H1 (cell line): ENCODE measurements around the gene PDE8A. TPM values are rescaled to one million over a fixed set of nuclear protein-coding genes. Genes with fewer than 3 reads are reported as not detected.

ENCODE experiments used
- EZH2 ChIP-seq: fragments of 200-600 bp; sonication (generic); IDR thresholded peaks from 2 replicates; pipeline ENCODE4 v1.7.1; 2012; ENCODE audit warnings: low read depth, mild to moderate bottlenecking, moderate library complexity, low read length, inconsistent platforms; ENCODE audit not compliant: severe bottlenecking
- POLR2A ChIP-seq, 2 experiments: IDR thresholded peaks; 1 replicate in 1 of 2; 2 replicates in 1 of 2; pipeline ENCODE4 v1.6.1; 2011; ENCODE audit warnings: low read depth in 2 of 2, low read length in 2 of 2, mild to moderate bottlenecking in 2 of 2; ENCODE audit errors: control extremely low read depth in 1 of 2
- RFX5 ChIP-seq: IDR thresholded peaks from 2 replicates; pipeline ENCODE4 v1.6.1; 2011; ENCODE audit warnings: low read depth, low read length, improper control_type of control experiment, borderline replicate concordance
- TAF7 ChIP-seq: optimal IDR thresholded peaks from 2 replicates; pipeline ENCODE3; 2011; ENCODE audit warnings: low read depth, mild to moderate bottlenecking, inconsistent platforms, low read length, moderate library complexity, borderline replicate concordance
- YY1 ChIP-seq: IDR thresholded peaks from 2 replicates; pipeline ENCODE4 v1.6.1; 2011; ENCODE audit warnings: low read depth, mild to moderate bottlenecking, low read length
- ZNF274 ChIP-seq: IDR thresholded peaks from 2 replicates; pipeline ENCODE4 v1.7.0; 2012; ENCODE audit warnings: low read length, borderline replicate concordance; ENCODE audit errors: extremely low read depth
- polyA plus RNA-seq, 7 experiments: library from polyadenylated mRNA; depleted of rRNA in 3 of 7; stranded (reverse) in 5 of 7; unstranded in 2 of 7; fragments of >200 nt in 5 of 7; fragments of 200-250 nt in 2 of 7; gene quantifications; 1 replicate in 5 of 7; 2 replicates in 1 of 7; 4 replicates in 1 of 7; pipeline versions ENCODE4 v1.2.1 to v1.2.3, GENCODE V29; 2011 to 2013; ENCODE audit warnings: missing spikeins in 2 of 7, mixed read lengths in 2 of 7
- total RNA-seq: library from RNA; stranded (reverse); fragmentation: NEBNext Ultra II Directional; extraction: Animal tissue kit (Norgen Biotek cat#: 25700); gene quantifications from 2 replicates; pipeline ENCODE4 v1.2.1, GENCODE V29; 2021
- TF ChIP-seq, protein P1 (sequence below): fragments of 300-600 bp; sonication (generic); IDR thresholded peaks from 2 replicates; pipeline ENCODE4 v1.7.1; 2012; ENCODE audit warnings: low read length, moderate library complexity, mild to moderate bottlenecking, inconsistent platforms; ENCODE audit not compliant: insufficient replicate concordance
- TF ChIP-seq, protein P2 (sequence below): IDR thresholded peaks from 2 replicates; pipeline ENCODE4 v1.6.1; 2011; ENCODE audit warnings: low read depth, mild to moderate bottlenecking, low read length; ENCODE audit not compliant: insufficient read depth

Gene PDE8A
- total and polyA plus RNA-seq, 2 of the 8 experiments (the other 6 are each of a cell fraction or from before 2014, with no cell fraction given), result 6.9 to 7.8 TPM

- TF ChIP-seq, protein P1, sequence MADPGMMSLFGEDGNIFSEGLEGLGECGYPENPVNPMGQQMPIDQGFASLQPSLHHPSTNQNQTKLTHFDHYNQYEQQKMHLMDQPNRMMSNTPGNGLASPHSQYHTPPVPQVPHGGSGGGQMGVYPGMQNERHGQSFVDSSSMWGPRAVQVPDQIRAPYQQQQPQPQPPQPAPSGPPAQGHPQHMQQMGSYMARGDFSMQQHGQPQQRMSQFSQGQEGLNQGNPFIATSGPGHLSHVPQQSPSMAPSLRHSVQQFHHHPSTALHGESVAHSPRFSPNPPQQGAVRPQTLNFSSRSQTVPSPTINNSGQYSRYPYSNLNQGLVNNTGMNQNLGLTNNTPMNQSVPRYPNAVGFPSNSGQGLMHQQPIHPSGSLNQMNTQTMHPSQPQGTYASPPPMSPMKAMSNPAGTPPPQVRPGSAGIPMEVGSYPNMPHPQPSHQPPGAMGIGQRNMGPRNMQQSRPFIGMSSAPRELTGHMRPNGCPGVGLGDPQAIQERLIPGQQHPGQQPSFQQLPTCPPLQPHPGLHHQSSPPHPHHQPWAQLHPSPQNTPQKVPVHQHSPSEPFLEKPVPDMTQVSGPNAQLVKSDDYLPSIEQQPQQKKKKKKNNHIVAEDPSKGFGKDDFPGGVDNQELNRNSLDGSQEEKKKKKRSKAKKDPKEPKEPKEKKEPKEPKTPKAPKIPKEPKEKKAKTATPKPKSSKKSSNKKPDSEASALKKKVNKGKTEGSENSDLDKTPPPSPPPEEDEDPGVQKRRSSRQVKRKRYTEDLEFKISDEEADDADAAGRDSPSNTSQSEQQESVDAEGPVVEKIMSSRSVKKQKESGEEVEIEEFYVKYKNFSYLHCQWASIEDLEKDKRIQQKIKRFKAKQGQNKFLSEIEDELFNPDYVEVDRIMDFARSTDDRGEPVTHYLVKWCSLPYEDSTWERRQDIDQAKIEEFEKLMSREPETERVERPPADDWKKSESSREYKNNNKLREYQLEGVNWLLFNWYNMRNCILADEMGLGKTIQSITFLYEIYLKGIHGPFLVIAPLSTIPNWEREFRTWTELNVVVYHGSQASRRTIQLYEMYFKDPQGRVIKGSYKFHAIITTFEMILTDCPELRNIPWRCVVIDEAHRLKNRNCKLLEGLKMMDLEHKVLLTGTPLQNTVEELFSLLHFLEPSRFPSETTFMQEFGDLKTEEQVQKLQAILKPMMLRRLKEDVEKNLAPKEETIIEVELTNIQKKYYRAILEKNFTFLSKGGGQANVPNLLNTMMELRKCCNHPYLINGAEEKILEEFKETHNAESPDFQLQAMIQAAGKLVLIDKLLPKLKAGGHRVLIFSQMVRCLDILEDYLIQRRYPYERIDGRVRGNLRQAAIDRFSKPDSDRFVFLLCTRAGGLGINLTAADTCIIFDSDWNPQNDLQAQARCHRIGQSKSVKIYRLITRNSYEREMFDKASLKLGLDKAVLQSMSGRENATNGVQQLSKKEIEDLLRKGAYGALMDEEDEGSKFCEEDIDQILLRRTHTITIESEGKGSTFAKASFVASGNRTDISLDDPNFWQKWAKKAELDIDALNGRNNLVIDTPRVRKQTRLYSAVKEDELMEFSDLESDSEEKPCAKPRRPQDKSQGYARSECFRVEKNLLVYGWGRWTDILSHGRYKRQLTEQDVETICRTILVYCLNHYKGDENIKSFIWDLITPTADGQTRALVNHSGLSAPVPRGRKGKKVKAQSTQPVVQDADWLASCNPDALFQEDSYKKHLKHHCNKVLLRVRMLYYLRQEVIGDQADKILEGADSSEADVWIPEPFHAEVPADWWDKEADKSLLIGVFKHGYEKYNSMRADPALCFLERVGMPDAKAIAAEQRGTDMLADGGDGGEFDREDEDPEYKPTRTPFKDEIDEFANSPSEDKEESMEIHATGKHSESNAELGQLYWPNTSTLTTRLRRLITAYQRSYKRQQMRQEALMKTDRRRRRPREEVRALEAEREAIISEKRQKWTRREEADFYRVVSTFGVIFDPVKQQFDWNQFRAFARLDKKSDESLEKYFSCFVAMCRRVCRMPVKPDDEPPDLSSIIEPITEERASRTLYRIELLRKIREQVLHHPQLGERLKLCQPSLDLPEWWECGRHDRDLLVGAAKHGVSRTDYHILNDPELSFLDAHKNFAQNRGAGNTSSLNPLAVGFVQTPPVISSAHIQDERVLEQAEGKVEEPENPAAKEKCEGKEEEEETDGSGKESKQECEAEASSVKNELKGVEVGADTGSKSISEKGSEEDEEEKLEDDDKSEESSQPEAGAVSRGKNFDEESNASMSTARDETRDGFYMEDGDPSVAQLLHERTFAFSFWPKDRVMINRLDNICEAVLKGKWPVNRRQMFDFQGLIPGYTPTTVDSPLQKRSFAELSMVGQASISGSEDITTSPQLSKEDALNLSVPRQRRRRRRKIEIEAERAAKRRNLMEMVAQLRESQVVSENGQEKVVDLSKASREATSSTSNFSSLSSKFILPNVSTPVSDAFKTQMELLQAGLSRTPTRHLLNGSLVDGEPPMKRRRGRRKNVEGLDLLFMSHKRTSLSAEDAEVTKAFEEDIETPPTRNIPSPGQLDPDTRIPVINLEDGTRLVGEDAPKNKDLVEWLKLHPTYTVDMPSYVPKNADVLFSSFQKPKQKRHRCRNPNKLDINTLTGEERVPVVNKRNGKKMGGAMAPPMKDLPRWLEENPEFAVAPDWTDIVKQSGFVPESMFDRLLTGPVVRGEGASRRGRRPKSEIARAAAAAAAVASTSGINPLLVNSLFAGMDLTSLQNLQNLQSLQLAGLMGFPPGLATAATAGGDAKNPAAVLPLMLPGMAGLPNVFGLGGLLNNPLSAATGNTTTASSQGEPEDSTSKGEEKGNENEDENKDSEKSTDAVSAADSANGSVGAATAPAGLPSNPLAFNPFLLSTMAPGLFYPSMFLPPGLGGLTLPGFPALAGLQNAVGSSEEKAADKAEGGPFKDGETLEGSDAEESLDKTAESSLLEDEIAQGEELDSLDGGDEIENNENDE, result no peak
- no peak for TF ChIP-seq POLR2A (IDR thresholded peaks at IDR 0.05; ENCODE audit: control extremely low read depth in 1 of 2, low read depth in 2 of 2, low read length in 2 of 2)
- TF ChIP-seq ZNF274, result no peak
- TF ChIP-seq YY1, result no peak
- TF ChIP-seq TAF7, result no peak
- TF ChIP-seq EZH2, result no peak
- TF ChIP-seq RFX5, result no peak
- TF ChIP-seq, protein P2, sequence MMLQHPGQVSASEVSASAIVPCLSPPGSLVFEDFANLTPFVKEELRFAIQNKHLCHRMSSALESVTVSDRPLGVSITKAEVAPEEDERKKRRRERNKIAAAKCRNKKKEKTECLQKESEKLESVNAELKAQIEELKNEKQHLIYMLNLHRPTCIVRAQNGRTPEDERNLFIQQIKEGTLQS, result no peak
These were observed 150.3 kb downstream of the PDE8A start (continued) for GRCh38 chr15:85131915-85132314.
